Ishikawa (cell line): ENCODE measurements around the gene BACH2.

Experiments used
- CEBPB ChIP-seq: IDR thresholded peaks from 2 replicates; pipeline ENCODE4 v1.6.1; 2012
- CREB1 ChIP-seq: IDR thresholded peaks from 2 replicates; pipeline ENCODE4 v1.6.1; 2012; ENCODE audit warnings: low read depth
- EGR1 ChIP-seq: IDR thresholded peaks from 2 replicates; pipeline ENCODE4 v1.6.1; 2012
- EP300 ChIP-seq: IDR thresholded peaks from 2 replicates; pipeline ENCODE4 v1.6.1; 2012; ENCODE audit warnings: borderline replicate concordance
- FOXM1 ChIP-seq: IDR thresholded peaks from 2 replicates; pipeline ENCODE4 v1.6.1; 2012; ENCODE audit warnings: low read depth, borderline replicate concordance
- NFIC ChIP-seq: IDR thresholded peaks from 2 replicates; pipeline ENCODE4 v1.6.1; 2012
- RAD21 ChIP-seq: IDR thresholded peaks from 2 replicates; pipeline ENCODE4 v1.6.1; 2012; ENCODE audit warnings: low read depth
- TAF1 ChIP-seq: IDR thresholded peaks from 2 replicates; pipeline ENCODE4 v1.6.1; 2012; ENCODE audit warnings: low read depth, mild to moderate bottlenecking
- TCF12 ChIP-seq: IDR thresholded peaks from 2 replicates; pipeline ENCODE4 v1.6.1; 2012; ENCODE audit warnings: low read depth
- TEAD4 ChIP-seq: IDR thresholded peaks from 2 replicates; pipeline ENCODE4 v1.6.1; 2012
- USF1 ChIP-seq: IDR thresholded peaks from 2 replicates; pipeline ENCODE4 v1.6.1; 2012
- YY1 ChIP-seq: IDR thresholded peaks from 2 replicates; pipeline ENCODE4 v1.6.1; 2012; ENCODE audit warnings: low read depth
- ZBTB7A ChIP-seq: IDR thresholded peaks from 2 replicates; pipeline ENCODE4 v1.6.1; 2012; ENCODE audit warnings: low read depth
- TF ChIP-seq, protein P1 (sequence below): IDR thresholded peaks from 2 replicates; pipeline ENCODE4 v1.6.1; 2012; ENCODE audit warnings: low read depth, mild to moderate bottlenecking
- TF ChIP-seq, protein P2 (sequence below): IDR thresholded peaks from 2 replicates; pipeline ENCODE4 v1.6.1; 2012

The BACH2 gene

GRCh38 chr6:90118581-90118980 lies 178.1 kb downstream of the BACH2 start:
- TF ChIP-seq CEBPB (no peak), TAF1 (no peak), ZBTB7A (no peak), EGR1 (no peak), CREB1 (no peak), TCF12 (no peak), NFIC (no peak), YY1 (no peak), FOXM1 (no peak), USF1 (no peak)
- TF ChIP-seq, protein P1, sequence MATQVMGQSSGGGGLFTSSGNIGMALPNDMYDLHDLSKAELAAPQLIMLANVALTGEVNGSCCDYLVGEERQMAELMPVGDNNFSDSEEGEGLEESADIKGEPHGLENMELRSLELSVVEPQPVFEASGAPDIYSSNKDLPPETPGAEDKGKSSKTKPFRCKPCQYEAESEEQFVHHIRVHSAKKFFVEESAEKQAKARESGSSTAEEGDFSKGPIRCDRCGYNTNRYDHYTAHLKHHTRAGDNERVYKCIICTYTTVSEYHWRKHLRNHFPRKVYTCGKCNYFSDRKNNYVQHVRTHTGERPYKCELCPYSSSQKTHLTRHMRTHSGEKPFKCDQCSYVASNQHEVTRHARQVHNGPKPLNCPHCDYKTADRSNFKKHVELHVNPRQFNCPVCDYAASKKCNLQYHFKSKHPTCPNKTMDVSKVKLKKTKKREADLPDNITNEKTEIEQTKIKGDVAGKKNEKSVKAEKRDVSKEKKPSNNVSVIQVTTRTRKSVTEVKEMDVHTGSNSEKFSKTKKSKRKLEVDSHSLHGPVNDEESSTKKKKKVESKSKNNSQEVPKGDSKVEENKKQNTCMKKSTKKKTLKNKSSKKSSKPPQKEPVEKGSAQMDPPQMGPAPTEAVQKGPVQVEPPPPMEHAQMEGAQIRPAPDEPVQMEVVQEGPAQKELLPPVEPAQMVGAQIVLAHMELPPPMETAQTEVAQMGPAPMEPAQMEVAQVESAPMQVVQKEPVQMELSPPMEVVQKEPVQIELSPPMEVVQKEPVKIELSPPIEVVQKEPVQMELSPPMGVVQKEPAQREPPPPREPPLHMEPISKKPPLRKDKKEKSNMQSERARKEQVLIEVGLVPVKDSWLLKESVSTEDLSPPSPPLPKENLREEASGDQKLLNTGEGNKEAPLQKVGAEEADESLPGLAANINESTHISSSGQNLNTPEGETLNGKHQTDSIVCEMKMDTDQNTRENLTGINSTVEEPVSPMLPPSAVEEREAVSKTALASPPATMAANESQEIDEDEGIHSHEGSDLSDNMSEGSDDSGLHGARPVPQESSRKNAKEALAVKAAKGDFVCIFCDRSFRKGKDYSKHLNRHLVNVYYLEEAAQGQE, result no peak
- TF ChIP-seq, protein P2, sequence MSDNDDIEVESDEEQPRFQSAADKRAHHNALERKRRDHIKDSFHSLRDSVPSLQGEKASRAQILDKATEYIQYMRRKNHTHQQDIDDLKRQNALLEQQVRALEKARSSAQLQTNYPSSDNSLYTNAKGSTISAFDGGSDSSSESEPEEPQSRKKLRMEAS, result no peak

DNA sequence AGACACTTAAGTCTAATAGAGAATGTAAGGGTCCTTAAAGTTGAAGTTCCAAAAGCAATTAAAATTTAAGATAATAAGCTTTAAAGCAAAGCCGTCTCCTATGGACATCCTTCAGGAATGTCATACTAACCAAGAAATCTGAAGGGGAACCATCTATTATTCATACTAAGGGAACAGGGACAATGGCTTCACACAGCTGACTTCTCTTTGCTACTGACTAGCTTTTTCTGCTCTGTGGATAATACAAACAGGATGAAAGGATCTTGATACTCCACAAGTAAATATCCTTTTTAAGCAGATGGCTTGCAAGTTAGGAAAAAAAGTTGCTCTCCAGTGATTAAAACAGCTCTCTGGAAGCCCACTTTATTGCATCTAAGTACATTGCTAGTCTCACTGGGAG lies 178.6 kb downstream of the BACH2 start:
- TF ChIP-seq NFIC, result no peak
- no peak for TF ChIP-seq FOXM1
- no peak for TF ChIP-seq USF1
- no peak for TF ChIP-seq CREB1
- TF ChIP-seq, protein P1, result no peak
- no peak for TF ChIP-seq EGR1
- TF ChIP-seq ZBTB7A, result no peak
- no peak for TF ChIP-seq TAF1
- TF ChIP-seq RAD21, result no peak
- TF ChIP-seq EP300, result no peak
- TF ChIP-seq, protein P2, result no peak
- TF ChIP-seq YY1, result no peak
- no peak for TF ChIP-seq CEBPB
- TF ChIP-seq TEAD4, result no peak
- TF ChIP-seq TCF12, result no peak

DNA sequence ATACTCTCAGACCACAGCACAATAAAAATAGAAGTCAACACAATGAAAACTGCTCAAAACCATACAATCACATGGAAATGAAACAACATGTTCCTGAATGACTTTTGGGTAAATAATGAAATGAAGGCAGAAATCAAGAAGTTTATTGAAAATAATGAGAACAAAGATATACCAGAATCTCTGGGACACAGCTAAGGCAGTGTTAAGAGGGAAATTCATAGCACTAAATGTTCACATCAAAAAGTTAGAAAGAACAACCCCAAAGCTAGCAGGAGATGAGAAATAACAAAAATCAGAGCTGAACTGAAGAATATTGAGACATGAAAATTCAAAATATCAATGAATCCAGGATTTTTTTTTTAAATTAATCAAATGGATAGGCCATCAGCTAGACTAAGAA lies 183.3 kb downstream of the BACH2 start:
- TF ChIP-seq NFIC, result no peak
- TF ChIP-seq EP300, result no peak
- no peak for TF ChIP-seq USF1
- TF ChIP-seq CREB1, result no peak
- TF ChIP-seq EGR1, result no peak
- TF ChIP-seq TCF12, result no peak
- TF ChIP-seq TEAD4, result no peak
- no peak for TF ChIP-seq ZBTB7A
- no peak for TF ChIP-seq RAD21
- TF ChIP-seq, protein P2, result no peak
- TF ChIP-seq FOXM1, result no peak

GRCh38 chr6:90111387-90111786 lies 185.3 kb downstream of the BACH2 start:
- no peak for TF ChIP-seq YY1
- TF ChIP-seq CREB1, result no peak
- no peak for TF ChIP-seq USF1
- TF ChIP-seq TAF1, result no peak
- no peak for TF ChIP-seq FOXM1
- no peak for TF ChIP-seq ZBTB7A
- no peak for TF ChIP-seq EGR1
- no peak for TF ChIP-seq CEBPB
- TF ChIP-seq, protein P1, result no peak
- TF ChIP-seq RAD21, result no peak
